Testis (tissue), 3 donors: ENCODE data around the gene DTNA. TPM values are rescaled to one million over a fixed set of nuclear protein-coding genes. Genes with fewer than 3 reads are reported as not detected.

Source experiments
- DNase-seq: peaks from one replicate; pipeline ENCODE4 v3.0.0-alpha.2; 2019
- H3K27ac ChIP-seq, 2 donors: fragments of 200-600 bp; sonication (generic); one replicate each; pipeline ENCODE4 v1.5.1; 2019
- H3K27me3 ChIP-seq: fragments of 200-600 bp; sonication (generic); one replicate; pipeline ENCODE4 v1.5.1; 2019
- H3K36me3 ChIP-seq: fragments of 200-600 bp; sonication (generic); one replicate; pipeline ENCODE4 v1.5.1; 2017; ENCODE audit warnings: low read depth; ENCODE audit errors: missing control alignments
- H3K4me1 ChIP-seq: fragments of 200-600 bp; sonication (generic); one replicate; pipeline ENCODE4 v1.5.1; 2019
- H3K4me3 ChIP-seq, 2 donors: fragments of 200-600 bp; sonication (generic); one replicate each; pipeline ENCODE4 v1.5.1; 2017 to 2019
- H3K9me3 ChIP-seq: fragments of 200-600 bp; sonication (generic); one replicate; pipeline ENCODE4 v1.5.1; 2017
- CTCF ChIP-seq, 3 experiments: fragments of 450-650 bp in 2 of 3; fragments of 200-600 bp in 1 of 3; sonication (generic) in 1 of 3; IDR thresholded peaks; one replicate each; pipeline ENCODE4 v1.5.1; 2016 to 2019; ENCODE audit warnings: antibody characterized with exemption in 3 of 3, mild to moderate bottlenecking in 2 of 3, moderate library complexity in 1 of 3
- POLR2A ChIP-seq: fragments of 450-650 bp; IDR thresholded peaks from one replicate; pipeline ENCODE4 v1.6.1; 2017; ENCODE audit warnings: antibody characterized with exemption, mild to moderate bottlenecking, moderate library complexity
- WGBS, 2 donors: methylation state at CpG; one replicate each; pipeline ENCODE4 v1.1.5; 2018; 5-methylcytosine and 5-hydroxymethylcytosine counted together
- intact Hi-C: fragments of 100-400 bp; cut with DNase I; formaldehyde crosslinking; loops from one replicate; pipeline ENCODE4 v1.15.1; 2023; ENCODE audit warnings: low total_unique reads
- polyA plus RNA-seq: library from polyadenylated mRNA; stranded (reverse); fragments of 350-450 nt; fragmentation: Illumina TruSeq; extraction: RNeasy Lipid Tissue Mini Kit (QIAGEN cat#74804); gene quantifications from one replicate; pipeline ENCODE4 v1.2.3, GENCODE V29; 2014; ENCODE audit warnings: low read depth, low replicate concordance; ENCODE audit not compliant: insufficient read depth
- total RNA-seq, 2 donors: library from RNA; depleted of rRNA; stranded (reverse); fragments of >200 nt; gene quantifications; one replicate each; pipeline ENCODE4 v1.2.3, GENCODE V29; 2016

The DTNA gene
- total and polyA plus RNA-seq, 3 donors from 2014 or later = 18.9 to 96.0 (median 69.1) TPM

DNA sequence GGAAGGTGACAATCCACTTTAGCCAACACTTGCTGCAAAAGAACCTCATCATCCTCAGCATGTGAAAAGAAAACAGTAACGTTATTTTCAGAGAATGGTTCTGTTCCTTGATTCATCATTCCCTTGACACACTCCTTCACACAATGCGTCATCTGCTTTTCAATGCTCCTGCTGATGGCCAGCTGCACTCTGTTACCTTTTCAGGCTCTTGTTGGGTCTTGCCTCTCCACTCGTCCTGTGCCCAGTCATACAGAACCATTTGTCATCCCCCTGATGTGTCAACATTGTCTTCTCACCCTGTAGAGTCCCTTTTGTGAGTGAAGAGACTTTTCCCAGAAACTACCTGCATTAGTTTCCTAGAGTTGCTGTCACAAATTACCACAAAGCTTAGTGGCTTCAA is 12.2 kb upstream of the DTNA start:
- TF ChIP-seq POLR2A (no peak), CTCF (IDR thresholded peaks at IDR 0.05) (no peak)
- Histone ChIP-seq H3K36me3 (no peaks in the 10 kb centered on the region), H3K4me1 (no peaks in the 10 kb centered on the region), H3K27ac (no peak overlapping the region), H3K27me3 (no peaks in the 10 kb centered on the region), H3K9me3 (no peaks in the 10 kb centered on the region), H3K4me3 (no peak overlapping the region)
- no peak for DNase-seq
- 91 to 96% methylated on average over 3 of the region's 3 CpGs for WGBS, 2 donors
- intact Hi-C loops = no loop called here

DNA sequence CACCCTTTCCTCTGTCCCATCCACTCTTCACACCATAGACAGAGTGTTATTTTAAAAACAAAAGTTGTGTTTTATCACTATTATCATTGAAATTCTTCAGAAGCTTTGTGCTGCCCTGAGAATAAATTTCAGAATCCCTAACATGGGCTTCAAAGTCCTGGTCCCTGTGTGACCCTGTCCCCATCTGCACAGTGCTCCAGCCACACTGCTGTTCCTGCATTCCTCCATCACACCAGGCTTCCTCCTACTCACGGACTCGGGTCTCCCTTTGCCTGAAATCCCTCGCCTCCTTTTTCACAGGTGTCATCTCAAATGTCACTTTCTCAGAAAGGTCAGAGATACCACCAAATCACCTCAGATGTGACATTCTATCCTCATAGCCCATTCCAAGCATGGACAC is 8.2 kb upstream of the DTNA start:
- intact Hi-C loops = no loop called here
- Histone ChIP-seq H3K9me3 (no peaks in the 10 kb centered on the region), H3K4me3 (no peak overlapping the region), H3K36me3 (no peaks in the 10 kb centered on the region), H3K27ac (no peak overlapping the region), H3K27me3 (no peaks in the 10 kb centered on the region), H3K4me1 (no peaks in the 10 kb centered on the region)
- 69 to 88% methylated on average over 3 of the region's 3 CpGs for WGBS, 2 donors
- no peak for DNase-seq
- TF ChIP-seq POLR2A (no peak), CTCF (IDR thresholded peaks at IDR 0.05) (no peak)

- H3K36me3 ChIP-seq = no peaks in the 10 kb centered on the region
- 94 to 98% methylated on average over 3 of the region's 3 CpGs for WGBS, 2 donors
- TF ChIP-seq POLR2A (no peak), CTCF (IDR thresholded peaks at IDR 0.05) (no peak)
- no peaks in the 10 kb centered on the region for H3K27me3 ChIP-seq
- no peaks in the 10 kb centered on the region for H3K9me3 ChIP-seq
- H3K4me1 ChIP-seq = peaks cover 7% of the 10 kb centered on the region
- intact Hi-C loops = no loop called here
- H3K4me3 ChIP-seq = no peak overlapping the region
- H3K27ac ChIP-seq = no peak overlapping the region
- DNase-seq = no peak
These were observed 7.3 kb upstream of the DTNA start for GRCh38 chr18:34702814-34703213.

DNA sequence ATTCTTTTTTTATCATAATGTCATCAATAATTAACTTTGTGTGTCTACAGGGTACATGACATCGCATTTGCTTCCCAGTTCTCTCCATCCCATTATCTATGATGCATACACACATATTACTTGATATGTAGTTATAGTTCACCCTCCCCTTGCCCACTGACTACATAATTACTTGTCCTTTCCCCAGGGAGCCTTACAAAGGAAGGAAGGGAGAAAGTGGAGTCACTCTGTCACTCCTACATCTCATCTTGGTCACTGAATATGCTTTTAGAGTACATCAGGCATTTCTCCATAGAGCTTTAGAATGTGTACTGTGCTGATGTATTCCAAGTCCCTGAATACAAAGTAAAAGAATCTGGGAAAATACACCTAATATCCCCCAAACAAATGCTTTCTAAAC is 6.0 kb upstream of the DTNA start:
- H3K27ac ChIP-seq = no peak overlapping the region
- DNase-seq = no peak
- WGBS, 2 donors = 94 to 96% methylated on average over 1 of the region's 1 CpG
- TF ChIP-seq CTCF (IDR thresholded peaks at IDR 0.05) (no peak), POLR2A (no peak)
- peaks cover 12% of the 10 kb centered on the region for H3K4me1 ChIP-seq
- H3K4me3 ChIP-seq = no peak overlapping the region
- no peaks in the 10 kb centered on the region for H3K9me3 ChIP-seq
- H3K36me3 ChIP-seq = no peaks in the 10 kb centered on the region
- H3K27me3 ChIP-seq = no peaks in the 10 kb centered on the region
- intact Hi-C loops = no loop called here

GRCh38 chr18:34704823-34705222 is 5.3 kb upstream of the DTNA start:
- no peaks in the 10 kb centered on the region for H3K27me3 ChIP-seq
- 87 to 97% methylated on average over 2 of the region's 2 CpGs for WGBS, 2 donors
- intact Hi-C loops = no loop called here
- H3K4me1 ChIP-seq = peaks cover 15% of the 10 kb centered on the region
- no peak overlapping the region for H3K27ac ChIP-seq
- DNase-seq = no peak
- H3K9me3 ChIP-seq = no peaks in the 10 kb centered on the region
- H3K4me3 ChIP-seq = no peak overlapping the region
- H3K36me3 ChIP-seq = no peaks in the 10 kb centered on the region
- TF ChIP-seq POLR2A = no peak
- no peak for TF ChIP-seq CTCF (IDR thresholded peaks at IDR 0.05)
